Ectodermal cell (in vitro differentiated cells): Measurements from ENCODE around the gene C22orf42.
"Not testable (repeated sequence)": the region's sequence is repeated elsewhere in the genome, so short reads cannot be mapped to it uniquely, and the experiment has no call there.

Experiments
- H3K27ac ChIP-seq: 2 replicates; pipeline ENCODE4 v1.7.0; 2013; ENCODE audit warnings: mild to moderate bottlenecking, low read depth, low read length; ENCODE audit not compliant: insufficient read depth, poor library complexity, severe bottlenecking
- H3K27me3 ChIP-seq: 2 replicates; pipeline ENCODE4 v1.7.0; 2013; ENCODE audit warnings: mild to moderate bottlenecking, low read length; ENCODE audit not compliant: insufficient read depth, control insufficient read depth, poor library complexity, severe bottlenecking
- H3K36me3 ChIP-seq: one replicate; pipeline ENCODE4 v1.7.0; 2013; ENCODE audit warnings: low read length; ENCODE audit not compliant: control insufficient read depth, insufficient read depth
- H3K4me1 ChIP-seq: one replicate; pipeline ENCODE4 v1.7.0; 2013; ENCODE audit warnings: low read length; ENCODE audit not compliant: control insufficient read depth, insufficient read depth
- H3K4me3 ChIP-seq: 2 replicates; pipeline ENCODE4 v1.7.0; 2013; ENCODE audit warnings: low read depth, low read length, control low read depth; ENCODE audit not compliant: insufficient read depth
- H3K9me3 ChIP-seq: 2 replicates; pipeline ENCODE4 v1.7.0; 2013; ENCODE audit warnings: mild to moderate bottlenecking, low read length, moderate library complexity; ENCODE audit not compliant: control insufficient read depth
- WGBS, 2 experiments: methylation state at CpG; one replicate each; pipeline ENCODE4 v1.1.7; 2013; ENCODE audit warnings: missing lambda C conversion rate in 2 of 2; 5-methylcytosine and 5-hydroxymethylcytosine counted together

Gene C22orf42

GRCh38 chr22:32202539-32203180 is 43.6 kb upstream of the C22orf42 start:
- H3K4me3 ChIP-seq = no peak overlapping the region

DNA sequence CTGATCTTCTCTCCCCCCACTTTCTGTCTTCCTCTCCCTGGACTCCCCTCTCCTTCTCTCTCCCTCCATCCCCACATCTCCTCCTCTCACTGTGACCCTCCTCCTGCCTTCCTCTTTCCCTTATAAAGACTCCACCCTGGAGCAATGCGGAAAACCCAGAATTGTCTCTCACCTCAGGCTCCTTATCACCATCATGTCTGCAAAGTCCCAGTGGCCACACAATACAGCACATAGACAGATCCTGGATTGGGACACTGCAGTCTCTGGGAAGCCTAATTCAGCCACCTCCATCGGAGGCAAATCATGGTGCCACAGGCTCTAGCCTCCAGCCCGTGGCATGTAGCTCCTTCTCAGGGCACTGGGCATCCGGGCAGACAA is 43.0 kb upstream of the C22orf42 start:
- Histone ChIP-seq H3K36me3 (no peaks in the 10 kb centered on the region), H3K27ac (no peak overlapping the region), H3K4me3 (no peak overlapping the region), H3K27me3 (peaks cover 38% of the 10 kb centered on the region), H3K4me1 (no peaks in the 10 kb centered on the region), H3K9me3 (no peaks in the 10 kb centered on the region)
- 39 to 46% methylated on average over 4 of the region's 4 CpGs for WGBS, 2 experiments

More at GRCh38 chr22:32202539-32203180, 43.6 kb upstream of the C22orf42 start:
- H3K36me3 ChIP-seq = no peaks in the 10 kb centered on the region
- H3K27me3 ChIP-seq = peaks cover 38% of the 10 kb centered on the region
- H3K9me3 ChIP-seq = no peaks in the 10 kb centered on the region
- 49 to 53% methylated on average over 29 of the region's 29 CpGs for WGBS, 2 experiments
- no peak overlapping the region for H3K27ac ChIP-seq
- no peaks in the 10 kb centered on the region for H3K4me1 ChIP-seq

DNA sequence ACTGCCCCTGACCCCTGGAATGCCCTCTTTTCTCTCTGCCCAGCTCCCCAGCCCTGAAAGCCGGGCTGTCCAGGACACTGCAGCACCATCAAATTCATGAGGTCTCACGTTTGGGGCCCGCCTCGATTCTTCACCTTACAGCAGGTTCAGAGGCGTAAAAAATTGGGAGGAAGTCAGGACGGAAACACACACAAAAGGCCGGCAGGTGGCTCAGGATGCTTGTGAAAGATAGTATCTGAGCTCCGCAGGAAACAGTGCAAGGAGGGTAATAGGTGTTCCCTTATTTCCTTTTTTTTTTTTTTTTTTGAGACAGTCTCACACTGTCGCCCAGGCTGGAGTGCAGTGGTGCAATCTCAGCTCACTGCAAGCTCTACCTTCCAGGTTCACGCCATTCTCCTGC is 41.6 kb upstream of the C22orf42 start:
- Histone ChIP-seq H3K27ac (no peak overlapping the region), H3K4me1 (no peaks in the 10 kb centered on the region), H3K36me3 (no peaks in the 10 kb centered on the region), H3K4me3 (no peak overlapping the region), H3K27me3 (peaks cover 32% of the 10 kb centered on the region), H3K9me3 (no peaks in the 10 kb centered on the region)
- WGBS, 2 experiments = 81 to 82% methylated on average over 9 of the region's 10 CpGs

DNA sequence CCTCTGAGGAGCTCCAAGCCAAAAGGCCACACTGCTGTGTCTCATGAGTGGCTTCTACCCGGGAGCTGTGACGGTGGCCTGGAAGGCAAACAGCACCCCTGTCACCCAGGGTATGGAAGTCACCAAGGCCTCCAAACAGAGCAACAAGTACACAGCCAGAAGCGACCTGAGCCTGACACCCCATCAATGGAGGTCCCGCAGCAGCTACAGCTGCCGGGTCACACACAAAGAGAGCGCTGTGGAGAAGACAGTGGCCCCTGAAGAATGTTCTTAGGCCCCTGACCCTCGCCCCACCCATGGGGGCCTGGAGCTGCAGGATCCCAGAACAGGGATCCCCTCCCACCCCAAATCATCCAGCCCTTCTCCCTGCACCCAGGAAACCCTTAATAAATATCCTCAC is 40.9 kb upstream of the C22orf42 start:
- H3K36me3 ChIP-seq = no peaks in the 10 kb centered on the region
- 86 to 87% methylated on average over 7 of the region's 7 CpGs for WGBS, 2 experiments
- H3K27me3 ChIP-seq = peaks cover 25% of the 10 kb centered on the region
- H3K4me1 ChIP-seq = no peaks in the 10 kb centered on the region
- H3K27ac ChIP-seq = no peak overlapping the region
- no peak overlapping the region for H3K4me3 ChIP-seq
- no peaks in the 10 kb centered on the region for H3K9me3 ChIP-seq

- 94 to 96% methylated on average over 6 of the region's 6 CpGs for WGBS, 2 experiments
- peaks cover 20% of the 10 kb centered on the region for H3K27me3 ChIP-seq
- no peak overlapping the region for H3K4me3 ChIP-seq
- H3K9me3 ChIP-seq = no peaks in the 10 kb centered on the region
- no peaks in the 10 kb centered on the region for H3K4me1 ChIP-seq
- no peaks in the 10 kb centered on the region for H3K36me3 ChIP-seq
- H3K27ac ChIP-seq = no peak overlapping the region
Measured at GRCh38 chr22:32199341-32199740, 40.2 kb upstream of the C22orf42 start.

GRCh38 chr22:32197553-32198226 is 38.6 kb upstream of the C22orf42 start:
- H3K4me1 ChIP-seq, H3K27ac ChIP-seq, H3K4me3 ChIP-seq, H3K36me3 ChIP-seq, H3K9me3 ChIP-seq, H3K27me3 ChIP-seq: not testable (repeated sequence)
- 86 to 89% methylated on average over 5 of the region's 5 CpGs for WGBS, 2 experiments

GRCh38 chr22:32195900-32196299 is 36.8 kb upstream of the C22orf42 start:
- not testable (repeated sequence) for H3K4me3 ChIP-seq, H3K36me3 ChIP-seq, H3K27me3 ChIP-seq, H3K9me3 ChIP-seq, H3K4me1 ChIP-seq, H3K27ac ChIP-seq
- 86 to 89% methylated on average over 2 of the region's 3 CpGs for WGBS, 2 experiments

DNA sequence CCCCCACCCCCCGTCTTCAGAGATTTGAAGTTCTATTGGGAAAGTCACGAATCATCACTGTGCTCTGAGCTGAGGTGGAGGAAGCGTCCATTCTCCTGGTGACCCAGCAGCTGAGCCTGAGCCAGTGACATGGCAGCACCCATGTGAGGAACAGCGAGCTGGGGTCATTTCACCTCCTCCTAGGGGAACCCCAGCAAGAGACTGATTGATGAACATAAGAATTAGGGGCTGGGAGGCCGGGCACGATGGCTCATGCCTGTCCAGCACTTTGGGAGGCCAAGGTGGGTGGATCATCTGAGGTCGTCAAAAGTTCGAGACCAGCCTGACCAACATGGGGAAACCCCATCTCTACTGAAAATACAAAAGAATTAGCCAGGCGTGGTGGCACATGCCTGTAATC is 34.2 kb upstream of the C22orf42 start:
- H3K27me3 ChIP-seq, H3K4me1 ChIP-seq, H3K9me3 ChIP-seq, H3K4me3 ChIP-seq, H3K27ac ChIP-seq, H3K36me3 ChIP-seq: not testable (repeated sequence)
- 90% methylated on average over 9 of the region's 9 CpGs for WGBS, 2 experiments

- not testable (repeated sequence) for H3K4me3 ChIP-seq, H3K9me3 ChIP-seq, H3K27ac ChIP-seq, H3K4me1 ChIP-seq, H3K27me3 ChIP-seq, H3K36me3 ChIP-seq
- 90 to 92% methylated on average over 15 of the region's 15 CpGs for WGBS, 2 experiments
Measured at GRCh38 chr22:32191021-32191420, 31.9 kb upstream of the C22orf42 start.

- no peaks in the 10 kb centered on the region for H3K4me1 ChIP-seq
- H3K9me3 ChIP-seq = no peaks in the 10 kb centered on the region
- no peak overlapping the region for H3K4me3 ChIP-seq
- H3K27me3 ChIP-seq = no peaks in the 10 kb centered on the region
- 93 to 95% methylated on average over 3 of the region's 3 CpGs for WGBS, 2 experiments
- no peaks in the 10 kb centered on the region for H3K36me3 ChIP-seq
- H3K27ac ChIP-seq = no peak overlapping the region
Measured at GRCh38 chr22:32185821-32186220, 26.7 kb upstream of the C22orf42 start.
